GM15510 (cell line): Measurements from ENCODE around the gene RAI1.

ENCODE experiments used
- POLR2A ChIP-seq: IDR thresholded peaks from 3 replicates; pipeline ENCODE4 v1.6.1; 2011; ENCODE audit warnings: borderline replicate concordance; ENCODE audit not compliant: insufficient read length; ENCODE audit errors: extremely low read depth

Gene RAI1

GRCh38 chr17:17813055-17813724 lies 131.9 kb downstream of the RAI1 start:
- peak; percentile 11 for TF ChIP-seq POLR2A

GRCh38 chr17:17813725-17814095 lies 132.5 kb downstream of the RAI1 start:
- no peak for TF ChIP-seq POLR2A

- no peak for TF ChIP-seq POLR2A
These were observed 133.2 kb downstream of the RAI1 start for GRCh38 chr17:17814162-17815061.

GRCh38 chr17:17815062-17815406 lies 133.8 kb downstream of the RAI1 start:
- no peak for TF ChIP-seq POLR2A

GRCh38 chr17:17815436-17816200 lies 134.4 kb downstream of the RAI1 start:
- no peak for TF ChIP-seq POLR2A

GRCh38 chr17:17816240-17816814 lies 135.1 kb downstream of the RAI1 start:
- no peak for TF ChIP-seq POLR2A

- TF ChIP-seq POLR2A = no peak
These were observed 135.7 kb downstream of the RAI1 start for GRCh38 chr17:17816831-17817551.

- no peak for TF ChIP-seq POLR2A
These were observed 136.3 kb downstream of the RAI1 start for GRCh38 chr17:17817552-17817947.

GRCh38 chr17:17818088-17818526 lies 136.8 kb downstream of the RAI1 start:
- TF ChIP-seq POLR2A = no peak

GRCh38 chr17:17819111-17819510 lies 137.9 kb downstream of the RAI1 start:
- TF ChIP-seq POLR2A = no peak

- no peak for TF ChIP-seq POLR2A
These were observed 138.3 kb downstream of the RAI1 start for GRCh38 chr17:17819561-17819995.

- TF ChIP-seq POLR2A = no peak
These were observed 138.8 kb downstream of the RAI1 start for GRCh38 chr17:17820046-17820445.

- TF ChIP-seq POLR2A = no peak
These were observed 139.4 kb downstream of the RAI1 start for GRCh38 chr17:17820463-17821158.

- TF ChIP-seq POLR2A = no peak
These were observed 140.9 kb downstream of the RAI1 start for GRCh38 chr17:17822189-17822588.
